HepG2 (cell line): ENCODE data around the gene TSPAN13.

Experiments used
- CTCF ChIP-seq: sonication (generic); formaldehyde crosslinking; IDR thresholded peaks from 2 replicates; pipeline ENCODE4 v1.5.0; 2020; ENCODE audit warnings: mild to moderate bottlenecking, missing genetic modification reagents, moderate library complexity
- RFXANK ChIP-seq: IDR thresholded peaks from 2 replicates; pipeline ENCODE4 v1.6.1; 2016
- TCF12 ChIP-seq, 2 experiments: fragments of 450-650 bp in 1 of 2; sonication (generic) in 1 of 2; formaldehyde crosslinking in 1 of 2; IDR thresholded peaks; 2 replicates each; pipeline versions ENCODE4 v1.6.1 to v1.8.0; 2017 to 2022; ENCODE audit warnings: antibody characterized with exemption in 1 of 2, mild to moderate bottlenecking in 1 of 2, missing genetic modification reagents in 1 of 2, moderate library complexity in 1 of 2
- USF2 ChIP-seq, 2 experiments: sonication (generic) in 1 of 2; formaldehyde crosslinking in 1 of 2; IDR thresholded peaks; 2 replicates each; pipeline versions ENCODE4 v1.5.1 to v1.6.1; 2011 to 2020; ENCODE audit warnings: borderline replicate concordance in 1 of 2, low read depth in 1 of 2, low read length in 1 of 2, mild to moderate bottlenecking in 1 of 2, missing genetic modification reagents in 1 of 2, moderate library complexity in 1 of 2
- ZNF790 ChIP-seq: sonication (generic); formaldehyde crosslinking; IDR thresholded peaks from 2 replicates; pipeline ENCODE4 v1.8.0; 2022; ENCODE audit warnings: missing genetic modification reagents, mild to moderate bottlenecking, borderline replicate concordance

GRCh38 chr7:16732828-16733227, 20.7 kb upstream of the TSPAN13 start:
- TF ChIP-seq USF2 (IDR thresholded peaks at IDR 0.05; ENCODE audit: low read depth, low read length) (no peak), USF2 (CRISPR knock-in tag; IDR thresholded peaks at IDR 0.05; ENCODE audit: borderline replicate concordance) (no peak), TCF12 (IDR thresholded peaks at IDR 0.05) (no peak), TCF12 (CRISPR knock-in tag; IDR thresholded peaks at IDR 0.05) (no peak), RFXANK (CRISPR knock-in tag) (no peak), CTCF (CRISPR knock-in tag) (no peak), ZNF790 (CRISPR knock-in tag) (no peak)
